SKM-1 treated with dmso at 0.1 percent for 144 hours (cell line): ENCODE data around the gene TRMT1.
"Not testable (repeated sequence)": the region's sequence is repeated elsewhere in the genome, so short reads cannot be mapped to it uniquely, and the experiment has no call there.

Source experiments
- DNase-seq: peaks from one replicate; lab custom pipeline; 2025; ENCODE audit not compliant: unreplicated experiment; lab: John Stamatoyannopoulos, UW

The TRMT1 gene

DNA sequence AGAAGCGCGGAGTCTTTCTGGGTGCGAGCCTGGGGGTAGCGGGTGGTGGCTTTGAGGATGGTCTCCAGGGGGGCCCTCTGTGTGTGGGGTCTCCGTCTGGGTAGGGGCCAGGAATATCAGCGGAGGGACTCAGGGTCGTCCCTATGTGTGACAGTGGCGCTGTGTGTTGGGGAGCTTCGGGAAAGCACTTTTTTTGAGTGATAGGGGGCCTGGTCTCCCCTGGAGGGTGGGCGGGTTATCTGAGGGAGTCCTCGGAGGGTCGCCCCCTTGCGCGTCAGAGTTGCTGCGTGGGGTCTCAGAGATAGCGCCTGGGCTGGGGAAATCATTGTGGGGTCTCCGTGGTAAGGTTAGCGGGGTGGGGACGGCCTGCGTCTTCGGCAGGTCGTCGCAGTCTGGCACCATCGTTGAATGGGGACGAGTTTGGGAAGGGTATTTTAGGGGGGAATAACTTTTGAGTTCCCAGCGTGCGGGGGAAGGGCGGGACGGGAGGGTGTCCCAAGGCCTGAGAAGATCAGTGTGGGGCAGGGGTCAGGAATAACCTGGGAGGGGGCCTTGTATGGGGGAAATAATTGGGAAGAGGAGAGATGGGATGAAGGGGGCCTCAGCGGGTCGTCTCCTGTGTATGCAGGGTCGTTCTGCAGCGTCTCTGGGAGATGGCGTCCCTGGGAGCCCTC lies 34.5 kb upstream of the TRMT1 start:
- no peak for DNase-seq

DNA sequence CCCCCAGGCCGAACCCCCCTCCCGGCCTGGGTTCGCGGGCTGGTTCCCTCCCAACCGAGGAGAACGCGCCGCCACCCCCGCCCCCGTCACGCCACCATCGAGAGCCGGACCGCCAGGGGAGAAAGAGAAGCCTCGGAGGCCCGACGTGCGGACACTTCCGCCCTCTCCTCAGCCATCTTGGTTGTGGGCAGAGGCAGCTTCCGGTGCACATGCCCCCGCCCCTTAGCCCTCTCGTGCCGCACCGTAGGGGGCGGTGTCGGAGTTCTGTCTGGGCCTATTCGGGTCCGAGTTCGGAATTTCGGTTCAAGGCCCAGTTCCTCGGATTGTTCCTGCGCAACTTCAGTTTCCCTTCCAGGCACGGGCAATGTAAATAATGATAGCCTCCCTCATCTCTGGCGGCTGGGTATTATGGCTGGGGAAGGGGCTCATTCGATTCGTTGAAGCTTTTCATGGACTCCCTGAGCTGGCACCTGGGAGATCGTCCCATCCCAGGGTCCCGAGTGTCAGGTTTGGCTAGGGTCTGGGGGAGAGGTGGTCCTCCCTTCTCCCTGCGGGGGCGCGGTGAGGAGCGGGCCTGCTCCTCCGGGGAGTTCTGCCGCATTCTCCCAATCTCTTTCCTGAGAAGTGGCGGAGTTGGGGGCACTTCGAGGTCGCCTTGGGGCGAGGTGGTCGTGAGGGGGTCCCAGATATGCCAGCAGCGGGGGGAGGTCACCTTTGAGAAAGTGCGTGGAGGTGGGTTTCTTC lies 33.8 kb upstream of the TRMT1 start, which contains the start of the genes IER2 and STX10:
TSS of gene IER2 (plus strand) at position 225 of the 744 bp plus-strand sequence. CDS start 2,776 bp downstream, outside the sequence.
TSS of gene STX10 (minus strand) at position 189 of the 744 bp plus-strand sequence. CDS start 202 bp downstream, outside the sequence.
- peak; percentile 92 for DNase-seq

DNA sequence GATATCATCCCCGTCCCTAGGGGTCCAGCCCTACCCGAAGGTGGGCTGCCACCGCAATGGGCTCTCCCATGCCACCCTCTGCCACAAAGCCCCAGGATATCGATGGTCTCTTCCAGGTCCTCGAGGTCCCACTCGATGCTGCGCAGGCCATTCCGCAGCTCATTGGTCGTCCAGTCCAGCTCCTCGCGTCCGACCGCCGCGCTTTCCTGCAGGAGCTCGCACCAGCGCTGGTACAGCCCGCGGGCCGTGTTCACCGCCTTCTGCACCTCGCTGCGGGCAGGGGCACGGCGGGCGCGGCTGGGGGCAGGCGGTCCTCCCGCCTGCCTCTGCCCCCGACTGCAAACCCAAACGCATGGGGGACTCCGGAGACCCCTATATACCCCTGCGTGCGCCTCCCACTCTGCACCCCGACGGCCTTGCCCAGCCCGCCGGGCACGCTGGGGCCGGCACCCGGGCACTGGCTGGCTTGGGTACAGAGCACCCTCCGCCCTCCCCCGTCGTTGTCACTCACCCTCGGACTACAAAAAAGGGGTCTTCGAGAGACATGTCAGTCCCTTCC lies 33.2 kb upstream of the TRMT1 start:
- DNase-seq: no peak

DNA sequence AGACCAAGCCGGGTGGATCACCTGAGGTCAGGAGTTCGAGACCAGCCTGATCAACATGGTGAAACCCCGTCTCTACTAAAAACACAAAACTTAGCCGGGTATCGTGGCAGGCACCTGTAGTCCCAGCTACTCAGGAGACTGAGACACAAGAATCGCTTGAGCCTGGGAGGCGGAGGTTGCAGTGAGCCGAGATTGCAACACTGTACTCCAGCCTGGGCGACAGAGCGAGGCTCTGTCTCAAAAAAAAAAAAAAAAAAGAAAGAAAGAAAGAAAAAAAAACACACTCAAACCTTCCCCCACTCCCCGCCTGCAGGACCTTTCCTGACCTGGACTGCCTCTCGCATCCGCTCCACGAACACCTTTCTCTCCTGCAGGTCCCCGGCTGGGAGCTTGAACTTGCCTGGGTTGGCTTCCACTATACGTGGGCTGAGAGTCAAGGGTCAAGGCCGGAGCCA lies 32.7 kb upstream of the TRMT1 start:
- not testable (repeated sequence) for DNase-seq

DNA sequence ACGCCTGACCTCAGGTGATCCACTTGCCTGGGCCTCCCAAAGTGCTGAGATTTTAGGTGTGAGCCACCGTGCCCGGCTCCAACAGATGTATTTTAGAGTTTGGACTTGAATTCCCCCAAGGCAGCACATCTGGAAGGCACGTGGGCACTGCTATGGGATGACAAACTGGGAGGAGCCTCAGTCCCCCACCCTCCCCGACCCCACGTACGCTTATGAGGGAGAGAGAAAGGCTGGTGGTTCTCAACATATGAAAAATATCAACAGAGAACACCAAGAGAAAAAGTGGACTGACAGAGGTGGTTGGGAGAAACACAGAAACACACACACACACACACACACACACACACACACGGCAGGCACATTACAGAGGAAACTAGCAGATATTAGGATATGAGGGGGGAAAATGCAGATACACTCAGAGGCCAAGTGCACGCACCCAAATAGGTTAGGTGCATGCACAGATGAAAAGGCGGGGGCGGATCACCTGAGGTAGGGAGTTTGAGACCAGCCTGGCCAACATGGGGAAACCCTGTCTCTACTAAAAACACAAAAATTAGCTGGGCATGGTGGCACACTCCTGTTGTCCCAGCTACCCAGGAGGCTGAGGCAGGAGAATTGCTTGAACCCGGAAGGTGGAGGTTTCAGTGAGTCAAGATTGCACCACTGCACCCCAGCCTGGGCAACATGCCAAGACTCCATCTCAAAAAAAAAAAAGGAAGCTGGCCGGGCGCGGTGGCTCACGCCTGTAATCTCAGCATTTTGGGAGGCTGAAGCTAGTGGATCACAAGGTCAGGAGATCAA lies 30.4 kb upstream of the TRMT1 start:
- peak; percentile 68 for DNase-seq

DNA sequence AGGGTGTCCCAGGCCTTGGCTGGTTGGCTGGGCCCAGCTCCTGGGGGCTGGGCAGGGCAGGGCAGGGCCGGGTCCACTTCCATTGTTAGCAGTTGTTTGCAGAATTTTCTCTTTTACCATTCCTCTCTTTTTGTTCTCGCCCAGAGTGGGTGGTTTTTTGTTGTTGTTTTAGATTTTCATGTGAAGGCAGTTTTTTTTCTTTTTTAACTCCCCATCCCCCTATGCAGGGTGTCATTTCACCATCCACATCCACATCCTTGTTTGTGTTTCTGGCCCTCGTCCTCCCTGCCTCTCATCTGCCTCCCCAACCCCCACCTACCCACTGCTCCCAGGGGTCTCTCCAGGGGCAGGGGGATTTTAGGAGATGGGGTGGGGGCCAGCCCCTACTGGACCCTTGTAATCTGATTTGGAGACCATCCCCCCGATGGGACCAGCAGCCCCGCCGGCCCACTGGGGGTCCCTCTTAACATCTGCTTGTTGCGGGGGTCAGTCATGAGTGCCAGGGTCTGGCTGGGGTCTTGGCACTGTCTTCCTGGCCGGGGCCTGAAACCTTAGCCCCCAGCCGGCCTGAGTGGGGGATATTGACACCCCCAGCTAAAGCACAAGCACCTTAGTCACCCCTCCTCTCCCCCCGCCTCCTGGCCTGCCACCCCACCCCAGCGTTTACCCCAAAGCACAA lies 23.2 kb upstream of the TRMT1 start:
- DNase-seq: no peak

DNA sequence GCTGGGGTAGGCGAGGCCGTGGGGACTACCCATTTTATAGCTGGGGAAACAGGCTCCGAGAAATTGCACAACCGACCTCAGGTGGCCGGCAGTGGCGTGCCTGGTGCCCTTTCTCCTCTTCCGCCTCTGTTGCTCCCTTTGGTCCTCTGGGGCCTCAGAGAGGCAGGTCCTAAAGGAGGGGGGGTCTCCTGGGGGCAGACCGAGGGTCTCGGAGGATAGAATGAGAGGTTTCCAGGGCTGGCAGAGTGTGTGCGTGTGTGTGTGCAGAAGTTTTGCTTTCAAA lies 22.3 kb upstream of the TRMT1 start:
- no peak for DNase-seq

DNA sequence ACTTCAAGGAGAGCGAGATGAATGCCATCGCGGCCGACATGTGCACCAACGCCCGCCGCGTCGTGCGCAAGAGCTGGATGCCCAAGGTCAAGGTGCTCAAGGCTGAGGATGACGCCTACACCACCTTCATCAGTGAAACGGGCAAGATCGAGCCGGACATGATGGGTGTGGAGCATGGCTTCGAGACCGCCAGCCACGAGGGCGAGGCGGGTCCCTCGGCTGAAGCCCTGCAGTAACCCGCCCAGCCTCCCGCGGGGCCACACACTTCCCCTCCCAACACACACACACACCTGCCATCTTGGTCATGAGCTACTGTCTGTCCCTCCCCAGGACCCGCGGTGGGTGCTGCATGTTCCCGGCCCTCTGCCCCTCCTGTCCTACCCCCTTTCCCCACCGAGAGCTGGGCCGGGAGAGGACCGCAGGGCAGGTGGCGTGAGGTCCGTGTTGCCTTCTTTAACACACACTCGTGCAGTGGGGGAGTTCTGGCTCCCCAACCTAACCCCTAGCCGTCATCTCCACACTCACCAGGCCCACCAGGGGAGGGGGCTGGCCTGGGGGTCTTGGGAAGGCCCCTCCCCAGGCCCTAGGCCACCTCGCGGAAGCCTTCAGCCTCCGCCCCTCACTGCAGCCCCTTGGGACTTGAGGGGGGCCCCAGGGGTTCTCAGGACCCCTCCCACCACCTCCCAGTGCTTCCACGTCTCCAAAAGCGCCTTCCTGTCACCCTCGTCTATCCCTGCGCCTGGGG lies 21.8 kb upstream of the TRMT1 start:
- no peak for DNase-seq

DNA sequence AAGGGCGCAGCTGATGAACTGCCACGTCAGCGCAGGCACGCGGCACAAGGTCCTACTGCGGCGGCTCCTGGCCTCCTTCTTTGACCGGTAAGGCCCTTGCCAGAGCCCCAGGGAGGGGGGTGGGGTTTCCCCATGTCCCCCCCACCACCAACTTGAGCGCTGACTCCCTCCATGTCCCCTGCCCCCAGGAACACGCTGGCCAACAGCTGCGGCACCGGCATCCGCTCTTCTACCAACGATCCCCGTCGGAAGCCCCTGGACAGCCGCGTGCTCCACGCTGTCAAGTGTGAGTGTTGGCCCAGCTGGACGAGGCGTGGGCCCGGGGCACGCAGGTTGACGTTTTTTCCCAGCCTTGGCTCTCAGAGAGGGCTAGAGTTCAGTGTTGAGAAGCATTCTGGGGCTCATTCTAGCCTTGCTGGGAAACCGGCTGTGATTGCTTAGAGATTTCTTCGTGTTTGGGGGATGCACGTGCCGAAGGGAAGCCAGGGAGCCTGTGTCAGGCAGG lies 20.8 kb upstream of the TRMT1 start:
- no peak for DNase-seq

DNA sequence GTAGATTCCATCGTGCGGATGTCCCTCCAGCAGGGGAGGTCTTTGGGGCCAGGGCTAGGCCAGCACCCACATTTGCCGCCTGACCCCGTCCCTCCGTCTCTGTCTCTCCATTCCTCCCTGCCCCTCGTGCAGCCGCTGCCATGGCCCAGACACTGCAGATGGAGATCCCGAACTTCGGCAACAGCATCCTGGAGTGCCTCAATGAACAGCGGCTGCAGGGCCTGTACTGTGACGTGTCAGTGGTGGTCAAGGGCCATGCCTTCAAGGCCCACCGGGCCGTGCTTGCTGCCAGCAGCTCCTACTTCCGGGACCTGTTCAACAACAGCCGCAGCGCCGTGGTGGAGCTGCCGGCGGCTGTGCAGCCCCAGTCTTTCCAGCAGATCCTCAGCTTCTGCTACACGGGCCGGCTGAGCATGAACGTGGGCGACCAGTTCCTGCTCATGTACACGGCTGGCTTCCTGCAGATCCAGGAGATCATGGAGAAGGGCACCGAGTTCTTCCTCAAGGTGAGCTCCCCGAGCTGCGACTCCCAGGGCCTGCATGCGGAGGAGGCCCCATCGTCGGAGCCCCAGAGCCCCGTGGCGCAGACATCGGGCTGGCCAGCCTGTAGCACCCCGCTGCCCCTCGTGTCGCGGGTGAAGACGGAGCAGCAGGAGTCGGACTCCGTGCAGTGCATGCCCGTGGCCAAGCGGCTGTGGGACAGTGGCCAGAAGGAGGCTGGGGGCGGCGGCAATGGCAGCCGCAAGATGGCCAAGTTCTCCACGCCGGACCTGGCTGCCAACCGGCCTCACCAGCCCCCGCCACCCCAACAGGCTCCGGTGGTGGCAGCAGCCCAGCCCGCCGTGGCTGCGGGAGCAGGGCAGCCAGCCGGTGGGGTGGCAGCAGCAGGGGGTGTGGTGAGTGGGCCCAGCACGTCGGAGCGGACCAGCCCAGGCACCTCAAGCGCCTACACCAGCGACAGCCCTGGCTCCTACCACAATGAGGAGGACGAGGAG lies 18.8 kb upstream of the TRMT1 start:
- no peak for DNase-seq

DNA sequence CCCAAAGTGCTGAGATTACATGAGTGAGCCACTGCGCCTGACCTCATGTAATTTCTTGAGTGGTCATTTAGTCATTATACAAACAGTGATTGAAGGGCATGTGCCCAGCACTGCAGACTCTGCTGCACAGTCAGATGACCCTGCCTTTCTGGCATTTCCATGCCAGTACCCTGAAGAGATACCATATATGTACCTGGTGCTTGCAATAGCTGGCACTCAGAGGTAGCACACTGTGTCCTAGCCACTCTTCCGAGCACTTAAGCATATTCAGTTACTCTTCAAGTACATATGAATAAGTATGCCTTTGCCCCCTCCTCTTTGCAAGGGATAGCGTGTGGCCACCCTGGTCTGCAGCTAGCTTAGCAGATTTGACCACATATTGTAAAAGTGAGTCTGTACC lies 18.1 kb upstream of the TRMT1 start:
- no peak for DNase-seq

DNA sequence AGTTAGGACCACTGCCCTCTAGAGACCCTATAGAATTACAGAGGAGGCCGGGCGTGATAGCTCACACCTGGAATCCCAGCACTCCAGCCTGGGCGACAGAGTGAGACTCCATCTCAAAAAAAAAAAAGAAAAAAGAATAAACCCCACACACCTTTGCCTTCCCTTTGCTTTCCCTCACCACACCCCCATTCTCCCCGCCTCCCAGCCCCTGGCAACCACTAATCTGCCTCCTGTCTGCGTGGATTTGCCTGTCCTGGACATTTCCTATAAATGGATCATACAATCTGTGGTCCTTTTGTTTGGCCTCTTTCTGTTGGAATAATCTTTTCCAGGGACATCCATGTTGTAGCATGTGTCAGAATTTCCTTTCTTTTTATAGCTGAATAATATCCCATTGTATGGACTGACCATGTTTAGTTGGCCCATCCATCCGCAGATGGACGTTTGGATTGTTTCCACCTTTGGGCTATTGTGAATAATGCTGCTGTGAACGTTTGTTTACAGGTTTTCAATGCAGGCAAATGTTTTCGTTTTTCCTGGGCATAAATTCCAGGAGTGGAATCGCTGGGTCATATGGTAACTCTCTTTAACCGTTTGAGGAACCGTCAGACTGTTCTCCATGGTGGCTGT lies 16.8 kb upstream of the TRMT1 start:
- no peak for DNase-seq

DNA sequence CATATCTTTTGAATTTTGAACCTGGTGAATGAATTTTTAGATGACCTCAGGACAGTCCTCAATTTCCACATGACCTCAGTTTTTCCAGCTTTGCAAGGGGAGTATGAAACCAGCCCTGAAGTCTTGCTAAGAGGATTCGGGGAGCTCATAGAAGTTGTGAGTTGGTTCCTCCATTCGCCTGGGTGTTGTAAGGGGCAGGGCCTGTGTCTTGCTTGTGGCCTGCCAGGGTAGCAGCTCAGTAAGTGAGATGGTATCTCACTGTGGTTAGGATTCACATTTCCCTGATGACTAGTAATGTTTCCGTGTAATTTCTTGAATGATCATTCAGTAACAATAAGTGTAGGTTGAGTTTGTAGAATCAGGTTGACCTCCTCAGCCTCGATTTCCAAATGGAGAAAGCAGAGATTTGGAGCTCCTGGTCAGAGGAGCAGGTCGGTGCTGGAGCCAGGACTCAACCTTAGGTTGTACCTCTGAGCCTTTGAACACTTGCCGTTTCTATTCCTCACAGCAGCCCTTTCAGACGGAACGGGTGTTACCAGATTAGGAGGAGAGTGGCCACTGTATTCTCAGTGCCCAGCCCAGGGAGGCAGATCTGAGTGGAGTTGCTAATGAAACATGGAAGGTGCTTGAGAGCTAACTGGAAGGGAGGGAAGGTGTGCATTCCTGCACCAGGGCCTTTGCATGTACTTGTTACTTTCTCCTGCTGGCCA lies 16.1 kb upstream of the TRMT1 start:
- no peak for DNase-seq

DNA sequence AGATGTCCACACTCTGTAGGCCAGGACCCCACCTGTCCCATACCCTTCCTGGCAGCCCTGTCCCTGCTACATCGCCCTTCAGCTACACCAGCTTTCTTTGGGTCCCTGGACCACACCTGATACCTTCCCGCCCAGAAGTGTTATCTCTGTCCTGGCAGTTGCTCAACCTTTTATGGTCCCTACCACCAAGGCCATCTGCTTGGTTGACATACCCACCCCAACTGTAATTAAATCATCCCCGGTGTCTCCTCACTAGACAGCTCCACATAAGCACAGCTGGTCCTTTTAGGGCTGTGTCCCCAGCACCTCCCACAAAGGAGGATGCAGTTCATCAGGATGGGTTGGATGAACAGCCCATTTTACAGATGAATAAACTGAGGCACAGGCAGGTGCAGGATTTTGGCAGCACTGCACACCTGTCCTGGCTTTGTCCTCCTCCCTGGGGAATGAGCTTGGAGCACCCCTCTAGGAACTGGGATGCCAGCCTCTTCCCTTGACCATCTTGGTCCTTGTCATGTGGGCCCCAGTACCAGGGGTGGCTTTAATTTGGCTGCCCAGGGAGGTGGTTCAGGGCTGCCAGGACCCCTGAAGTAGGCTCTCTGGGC lies 14.4 kb upstream of the TRMT1 start:
- no peak for DNase-seq

DNA sequence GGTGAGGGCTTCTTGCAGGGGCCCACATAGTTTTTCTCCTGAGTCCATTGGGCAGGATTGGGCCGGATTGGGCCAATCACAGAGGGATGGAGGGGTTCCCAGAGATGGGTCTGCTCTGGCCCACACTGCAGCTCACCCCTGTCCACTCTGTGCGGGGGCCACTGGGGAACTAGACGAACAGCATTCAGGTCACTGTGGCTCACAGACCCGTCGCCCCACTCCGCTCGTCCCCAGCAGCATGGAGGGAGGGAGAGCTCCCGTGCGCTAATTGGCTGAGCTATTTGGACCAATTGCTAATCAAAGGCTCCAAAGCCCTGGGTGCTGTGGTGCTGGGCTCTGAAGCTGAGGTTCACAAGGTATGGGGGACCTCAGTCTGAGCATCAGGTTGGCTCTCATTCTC lies 12.8 kb upstream of the TRMT1 start:
- no peak for DNase-seq

DNA sequence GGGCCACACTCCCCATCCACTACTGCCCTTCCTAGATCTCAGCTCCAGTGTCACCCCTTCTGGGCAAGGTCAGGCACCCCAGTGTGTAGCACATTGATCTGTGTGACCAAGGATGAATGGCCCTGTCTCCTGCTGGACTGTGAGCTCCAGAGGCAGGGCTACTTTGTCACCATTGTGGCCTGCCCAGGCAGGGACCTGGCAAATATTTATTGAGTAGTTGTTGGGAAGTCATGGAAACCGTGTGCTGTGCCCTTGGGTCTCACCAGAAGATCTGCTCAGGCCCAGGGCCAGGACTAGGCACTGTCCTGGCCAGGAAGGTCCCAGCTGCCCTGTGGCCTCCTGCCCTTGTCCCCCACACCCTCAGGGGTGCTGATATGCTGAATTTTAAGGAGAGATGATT lies 12.0 kb upstream of the TRMT1 start:
- no peak for DNase-seq

DNA sequence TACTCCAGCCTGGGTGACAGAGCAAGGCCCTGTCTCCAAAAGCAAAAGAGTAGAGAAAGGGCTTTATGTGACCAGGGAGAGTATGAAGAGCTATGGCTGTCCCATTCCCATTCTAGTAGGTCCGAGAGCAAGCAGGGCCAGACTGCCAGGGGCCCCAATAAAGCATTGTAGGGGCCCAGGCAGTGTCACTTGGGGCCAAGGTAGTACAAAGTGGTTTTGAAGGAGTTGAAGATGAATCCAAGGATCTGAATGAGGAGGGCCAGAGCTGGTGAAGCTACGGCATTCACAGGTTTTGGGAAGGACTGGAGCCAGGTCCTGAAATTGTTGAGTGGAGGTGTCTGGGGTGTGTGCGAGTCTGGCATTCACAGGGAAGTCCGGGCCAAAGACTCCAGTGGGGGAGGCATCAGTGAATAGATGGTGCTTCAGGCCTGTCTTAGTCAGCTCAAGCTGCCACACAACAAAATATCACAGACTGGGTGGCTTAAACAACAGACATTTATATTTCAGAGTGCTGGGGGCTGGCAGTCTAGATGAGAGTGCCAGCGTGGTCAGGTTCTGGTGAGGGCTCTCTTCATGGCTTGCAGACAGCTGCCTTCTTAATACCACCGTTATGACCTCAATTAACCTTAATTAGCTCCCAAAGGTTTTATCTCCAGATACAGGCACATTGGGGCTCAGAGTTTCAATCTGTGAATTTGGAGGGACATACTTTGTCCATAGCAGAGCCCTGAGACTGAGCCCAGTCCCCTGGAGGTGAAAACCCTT lies 11.5 kb upstream of the TRMT1 start:
- DNase-seq: no peak
